NB4 (cell line): ENCODE measurements around the gene KLF7.

Experiments
- DNase-seq: peaks from one replicate; pipeline ENCODE4 v3.0.0; 2010; ENCODE audit warnings: low read depth
- H3K4me3 ChIP-seq: one replicate; pipeline ENCODE4 v1.5.1; 2011; ENCODE audit warnings: mild to moderate bottlenecking, low read depth, low read length, moderate library complexity
- CTCF ChIP-seq: IDR thresholded peaks from one replicate; pipeline ENCODE4 v1.5.1; 2012; ENCODE audit warnings: low read depth, low read length
- MAX ChIP-seq: IDR thresholded peaks from 2 replicates; pipeline ENCODE4 v1.6.1; 2011; ENCODE audit warnings: low read depth, low read length
- MYC ChIP-seq: IDR thresholded peaks from 2 replicates; pipeline ENCODE4 v1.6.1; 2011; ENCODE audit warnings: low read depth, low read length
- POLR2A ChIP-seq: IDR thresholded peaks from 2 replicates; pipeline ENCODE4 v1.6.1; 2011; ENCODE audit warnings: mild to moderate bottlenecking; ENCODE audit not compliant: insufficient read length; ENCODE audit errors: extremely low read depth

KLF7 gene

GRCh38 chr2:207160115-207160514 lies 5.6 kb downstream of the KLF7 start:
- no peak for TF ChIP-seq CTCF
- TF ChIP-seq POLR2A, result no peak
- TF ChIP-seq MYC, result no peak
- no peak for TF ChIP-seq MAX
- H3K4me3 ChIP-seq, result no peak overlapping the region
- DNase-seq, result no peak

- no peak for DNase-seq
- no peak overlapping the region for H3K4me3 ChIP-seq
- TF ChIP-seq MAX (no peak), POLR2A (no peak), MYC (no peak), CTCF (no peak)
These were observed 6.7 kb downstream of the KLF7 start for GRCh38 chr2:207159002-207159401.

- no peak overlapping the region for H3K4me3 ChIP-seq
- DNase-seq, result no peak
- TF ChIP-seq MAX, result no peak
- TF ChIP-seq MYC, result no peak
- no peak for TF ChIP-seq POLR2A
- no peak for TF ChIP-seq CTCF
These were observed 8.0 kb downstream of the KLF7 start for GRCh38 chr2:207157731-207158130.

GRCh38 chr2:207157162-207157481 lies 8.6 kb downstream of the KLF7 start:
- no peak for TF ChIP-seq CTCF
- no peak for TF ChIP-seq POLR2A
- no peak for TF ChIP-seq MYC
- no peak for TF ChIP-seq MAX
- DNase-seq, result no peak
- H3K4me3 ChIP-seq, result no peak overlapping the region

- TF ChIP-seq POLR2A, result no peak
- no peak for TF ChIP-seq MYC
- TF ChIP-seq CTCF, result no peak
- no peak for TF ChIP-seq MAX
- H3K4me3 ChIP-seq, result no peak overlapping the region
- DNase-seq, result no peak
These were observed 9.1 kb downstream of the KLF7 start for GRCh38 chr2:207156451-207157161.
